Jurkat, Clone E6-1 (cell line): ENCODE results near the gene FAM78A.

Experiments used
- DNase-seq: peaks from one replicate; pipeline ENCODE4 v3.0.0-alpha.2; 2011; ENCODE audit warnings: low read depth, low spot score
- H3K4me3 ChIP-seq: 2 replicates; pipeline ENCODE4 v1.5.1; 2011; ENCODE audit warnings: mild to moderate bottlenecking, low read length, control low read depth, moderate library complexity

Gene FAM78A

GRCh38 chr9:131304676-131305355 is 28.5 kb upstream of the FAM78A start:
- DNase-seq: no peak
- no peak overlapping the region for H3K4me3 ChIP-seq

- H3K4me3 ChIP-seq: no peak overlapping the region
- DNase-seq: no peak
Observed at GRCh38 chr9:131303381-131304321, 27.3 kb upstream of the FAM78A start.

- no peak for DNase-seq
- no peak overlapping the region for H3K4me3 ChIP-seq
Observed at GRCh38 chr9:131302244-131303075, 26.1 kb upstream of the FAM78A start.

DNA sequence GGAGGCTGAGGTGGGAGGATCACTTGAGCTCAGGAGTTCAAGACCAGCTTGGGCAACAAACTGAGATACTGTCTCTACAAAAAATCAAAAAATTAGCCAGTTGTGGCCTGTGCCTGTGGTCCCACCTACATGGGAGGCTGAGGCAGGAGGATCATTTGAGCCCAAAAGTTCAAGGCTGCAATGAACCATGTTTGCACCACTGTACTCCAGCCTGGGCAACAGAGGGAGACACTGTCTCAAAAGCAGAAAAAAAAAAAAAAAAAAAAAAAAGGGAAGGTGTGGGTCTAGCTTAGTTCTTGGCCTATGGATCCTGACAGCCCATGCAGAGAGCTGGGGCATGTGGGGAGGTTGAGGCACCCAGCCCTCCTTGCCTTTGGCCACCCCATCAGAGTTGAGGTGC is 24.1 kb upstream of the FAM78A start:
- DNase-seq: no peak
- no peak overlapping the region for H3K4me3 ChIP-seq

GRCh38 chr9:131299961-131300347 is 23.6 kb upstream of the FAM78A start:
- no peak overlapping the region for H3K4me3 ChIP-seq
- no peak for DNase-seq

DNA sequence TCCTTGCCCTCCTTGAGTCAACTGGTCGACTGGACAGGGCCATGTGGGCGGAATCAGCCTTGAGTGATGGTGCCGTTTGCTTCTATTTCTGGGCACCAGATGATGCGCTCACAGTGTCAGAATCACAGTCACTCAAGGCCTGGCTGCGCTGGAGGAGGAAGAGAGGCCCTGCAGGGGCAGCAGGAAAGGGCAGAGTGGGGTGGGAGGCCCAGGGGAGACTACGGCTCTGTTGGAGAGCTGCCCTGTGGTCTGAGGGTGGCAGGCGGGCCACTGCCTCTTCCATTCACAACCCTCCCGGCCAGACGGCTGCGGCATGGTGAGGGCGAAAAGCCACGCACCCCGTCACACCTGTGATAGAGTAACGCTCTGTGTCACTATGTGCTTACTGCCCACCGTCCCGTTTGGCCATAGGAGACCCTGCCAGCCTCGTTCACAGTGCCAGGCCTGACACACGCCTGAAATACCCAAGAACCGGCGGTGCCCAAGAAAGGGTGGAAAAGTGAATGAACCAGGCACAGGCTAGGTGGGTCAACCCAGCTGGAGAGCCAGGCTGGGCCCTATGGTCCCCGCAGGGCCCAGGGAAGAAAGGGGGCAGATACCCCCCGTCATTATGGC is 23.1 kb upstream of the FAM78A start:
- DNase-seq: no peak

GRCh38 chr9:131298816-131299215 is 22.5 kb upstream of the FAM78A start:
- DNase-seq: no peak
- H3K4me3 ChIP-seq: no peak overlapping the region

More for the DNA sequence above, 23.1 kb upstream of the FAM78A start:
- H3K4me3 ChIP-seq: no peak overlapping the region

- DNase-seq: no peak
- no peak overlapping the region for H3K4me3 ChIP-seq
Observed at GRCh38 chr9:131298341-131298740, 22.0 kb upstream of the FAM78A start.

DNA sequence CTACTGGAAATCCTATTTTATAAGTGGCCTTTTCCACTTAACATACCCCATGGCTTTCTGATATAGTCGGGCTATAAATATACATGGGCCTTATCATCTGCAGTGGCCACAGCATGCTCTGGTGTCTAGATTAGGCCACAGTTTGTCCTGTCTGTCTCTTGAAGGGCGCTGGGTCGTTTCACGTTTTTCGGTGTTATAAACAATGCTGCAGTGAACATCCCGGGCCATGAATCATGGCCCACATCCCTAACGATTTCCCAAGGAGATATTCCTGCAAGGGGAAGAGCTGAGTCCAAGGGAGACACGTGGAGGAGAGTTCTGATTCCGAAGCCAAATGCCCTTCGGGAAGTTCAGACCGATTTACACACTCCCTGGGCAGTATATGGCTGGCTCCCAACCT is 21.6 kb upstream of the FAM78A start:
- DNase-seq: no peak
- no peak overlapping the region for H3K4me3 ChIP-seq

- no peak for DNase-seq
- no peak overlapping the region for H3K4me3 ChIP-seq
Observed at GRCh38 chr9:131296906-131297500, 20.7 kb upstream of the FAM78A start.

GRCh38 chr9:131296460-131296859 is 20.1 kb upstream of the FAM78A start:
- no peak for DNase-seq
- no peak overlapping the region for H3K4me3 ChIP-seq

- no peak overlapping the region for H3K4me3 ChIP-seq
- DNase-seq: no peak
Observed at GRCh38 chr9:131292937-131293336, 16.6 kb upstream of the FAM78A start.

GRCh38 chr9:131291795-131292315 is 15.5 kb upstream of the FAM78A start:
- no peak overlapping the region for H3K4me3 ChIP-seq
- DNase-seq: no peak

GRCh38 chr9:131290767-131291370 is 14.6 kb upstream of the FAM78A start:
- no peak overlapping the region for H3K4me3 ChIP-seq
- no peak for DNase-seq

GRCh38 chr9:131290036-131290766 is 13.9 kb upstream of the FAM78A start:
- no peak overlapping the region for H3K4me3 ChIP-seq
- no peak for DNase-seq

GRCh38 chr9:131289301-131290035 is 13.2 kb upstream of the FAM78A start, which contains the start of gene PLPP7:
TSS of gene PLPP7 (plus strand) at chr9:131289723. CDS start at chr9:131289998, 275 bp downstream.
- DNase-seq: no peak
- no peak within 1 kb of the TSS for H3K4me3 ChIP-seq

GRCh38 chr9:131288217-131288616 is 11.9 kb upstream of the FAM78A start:
- DNase-seq: no peak
- no peak overlapping the region for H3K4me3 ChIP-seq
